ENCODE measurements around the gene SLC26A1. TPM values are rescaled to one million over a fixed set of nuclear protein-coding genes. Genes with fewer than 3 reads are reported as not detected.

SLC26A1 gene
- total RNA-seq, 1 experiment from 2014 or later: 0.22 TPM

DNA sequence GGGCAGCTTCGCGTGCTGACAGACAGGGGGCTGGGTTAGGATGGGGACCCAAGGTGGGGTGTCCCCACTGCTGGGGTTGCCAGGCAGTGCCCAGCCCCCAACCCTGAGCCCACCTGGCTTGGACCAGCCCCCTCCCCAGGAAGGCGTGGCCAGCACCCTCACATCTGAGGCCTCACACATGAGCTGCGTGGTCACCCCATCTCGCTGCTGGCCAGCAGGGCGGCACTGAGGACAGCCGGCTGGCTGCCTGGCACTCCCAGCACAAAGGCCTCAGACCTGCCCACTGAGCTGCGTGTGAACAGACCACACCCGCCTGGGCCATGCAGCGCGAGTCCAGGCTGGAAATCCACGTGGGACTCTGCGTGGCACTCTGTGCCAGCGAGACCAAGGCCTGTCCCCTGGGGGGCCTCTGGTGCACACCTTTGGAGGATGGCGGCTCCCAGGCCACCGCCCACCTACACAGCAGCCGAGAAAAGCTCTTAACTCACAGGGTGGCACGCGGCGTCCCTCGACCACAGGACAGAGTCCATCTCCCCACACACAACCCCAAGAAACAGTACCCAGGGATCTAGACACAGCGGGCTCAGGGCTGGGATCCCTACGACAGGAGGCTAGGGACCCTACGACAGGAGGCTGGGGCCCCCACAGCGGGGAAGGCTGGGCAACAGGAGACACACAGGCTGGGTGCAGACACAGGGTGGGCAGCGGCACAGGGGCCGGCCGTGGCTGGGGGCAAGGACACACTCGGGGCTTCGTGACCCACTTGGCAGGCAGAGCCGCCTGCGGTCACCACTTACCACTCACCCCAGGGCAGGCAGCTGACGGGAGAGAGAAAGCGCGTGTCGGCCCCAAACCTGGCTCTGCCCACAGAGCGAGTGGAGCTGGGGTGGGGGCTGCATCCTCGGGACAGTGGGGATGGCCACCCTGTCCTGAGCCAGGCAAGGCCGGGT is 29.7 kb downstream of the SLC26A1 start:
- no peaks in the 10 kb centered on the region for H3K9me2 ChIP-seq (ENCODE audit: insufficient read depth)
- RAD21 ChIA-PET (ENCODE audit: low non-redundant PET in 1 of 2, low total read pairs in 2 of 2, uncharacterized antibody in 2 of 2, unreplicated experiment in 2 of 2): interaction anchor here (0.6 to 1.6 kb wide), 2 partner anchors 24 to 138 kb away, joined by 4 read pairs; partner anchors contain the start of genes CPLX1 (in 1 of the 2) and IDUA (in 1 of the 2)
- no peaks in the 10 kb centered on the region for H3K9me3 ChIP-seq (ENCODE audit: control insufficient read depth in 1 of 2, insufficient read depth in 1 of 2, low read depth in 1 of 2, low read length in 2 of 2)
- peak overlapping the region; percentile 74 for H3K27ac ChIP-seq (ENCODE audit: low read depth, low read length)
- no peaks in the 10 kb centered on the region for H3K36me3 ChIP-seq (ENCODE audit: control insufficient read depth in 1 of 2, insufficient read depth in 2 of 2, low read length in 2 of 2)
- H3K79me2 ChIP-seq (ENCODE audit: insufficient read depth, low read length): no peaks in the 10 kb centered on the region; the same call in 1 of the 2 replicates
- H2AFZ ChIP-seq (ENCODE audit: low read depth, low read length, poor library complexity, severe bottlenecking): no peak overlapping the region
- ATAC-seq (peak; percentile 52), DNase-seq (ENCODE audit: low read depth, low spot score) (no peak)
- peak overlapping the region; percentile 74 for H3K9ac ChIP-seq (ENCODE audit: low read length)
- H3K4me1 ChIP-seq (ENCODE audit: control insufficient read depth in 1 of 2, insufficient read depth in 2 of 2, low read length in 2 of 2): peaks cover 5 to 20% of the 10 kb centered on the region in 2 experiments; a peak in 3 of 4 replicates
- peak overlapping the region; percentile 64 to 72 for H3K4me3 ChIP-seq (replicated peaks in 1 of 2; ENCODE audit: low read depth in 1 of 2, low read length in 2 of 2)
- CTCF ChIA-PET: no interaction called here
- no TSS peak for BruUV-seq (replicated peaks)
- 0 out of 6 replicates have a peak, but pooled peaks of 1 of the 3 experiments have one; percentile 10 for TF ChIP-seq CTCF (IDR thresholded peaks at IDR 0.05 in 2 of 3, conservative IDR thresholded peaks at IDR 0.05 in 1 of 3; ENCODE audit: borderline replicate concordance in 1 of 3, insufficient read depth in 1 of 3, low read depth in 2 of 3, low read length in 2 of 3)
- TF ChIP-seq POLR2A (IDR thresholded peaks at IDR 0.05; ENCODE audit: borderline replicate concordance, extremely low read depth, insufficient read depth, insufficient read length): no peak
- peak; percentile 5; the same call in 1 of the 2 replicates for TF ChIP-seq POLR2AphosphoS5 (IDR thresholded peaks at IDR 0.05; ENCODE audit: low read depth, low read length)
- H4K20me1 ChIP-seq (ENCODE audit: insufficient read depth): no peaks in the 10 kb centered on the region
- intact Hi-C loops (cut with micrococcal nuclease): no loop called here
- POLR2A ChIA-PET: no interaction called here
- peak overlapping the region; percentile 89 for H3K4me2 ChIP-seq (ENCODE audit: low read length)
- H3K27me3 ChIP-seq (ENCODE audit: insufficient read depth, low read length): no peaks in the 10 kb centered on the region
